Activated CD8-positive, alpha-beta memory T cell treated with anti-CD3 and anti-CD28 coated beads, Interleukin-2, amount 50 U/mL, for 48 hours (primary cell): ENCODE results near the gene CKLF.

Experiments
- DNase-seq: peaks from one replicate; pipeline ENCODE4 v3.0.0-alpha.2; 2020

The CKLF gene

GRCh38 chr16:66519482-66520373, 32.6 kb upstream of the CKLF start:
- DNase-seq: no peak

- DNase-seq: peak; percentile 57
Observed at GRCh38 chr16:66520406-66521170, 31.8 kb upstream of the CKLF start.

GRCh38 chr16:66521252-66521713, 31.1 kb upstream of the CKLF start:
- DNase-seq: peak; percentile 56

GRCh38 chr16:66521951-66522771, 30.2 kb upstream of the CKLF start:
- DNase-seq: peak; percentile 95

GRCh38 chr16:66522816-66523590, 29.4 kb upstream of the CKLF start:
- peak; percentile 53 for DNase-seq

- DNase-seq: peak; percentile 56
Observed at GRCh38 chr16:66523861-66524354, 28.5 kb upstream of the CKLF start.

- peak; percentile 60 for DNase-seq
Observed at GRCh38 chr16:66524601-66525164, 27.7 kb upstream of the CKLF start.

- DNase-seq: no peak
Observed at GRCh38 chr16:66525396-66526180, 26.8 kb upstream of the CKLF start.

- DNase-seq: no peak
Observed at GRCh38 chr16:66528294-66528693, 24.1 kb upstream of the CKLF start.

- DNase-seq: no peak
Observed at GRCh38 chr16:66529475-66529874, 22.9 kb upstream of the CKLF start.

- DNase-seq: no peak
Observed at GRCh38 chr16:66534376-66534799, 18.0 kb upstream of the CKLF start.

GRCh38 chr16:66536525-66536924, 15.9 kb upstream of the CKLF start:
- DNase-seq: no peak

GRCh38 chr16:66537236-66537635, 15.1 kb upstream of the CKLF start:
- no peak for DNase-seq

GRCh38 chr16:66538910-66539309, 13.5 kb upstream of the CKLF start:
- no peak for DNase-seq

- DNase-seq: no peak
Observed at GRCh38 chr16:66539623-66540469, 12.5 kb upstream of the CKLF start.

- DNase-seq: peak; percentile 30
Observed at GRCh38 chr16:66541388-66542355, 10.7 kb upstream of the CKLF start.

- DNase-seq: peak; percentile 32
Observed at GRCh38 chr16:66542396-66542795, 10.0 kb upstream of the CKLF start.

GRCh38 chr16:66543541-66543940, 8.8 kb upstream of the CKLF start:
- peak; percentile 43 for DNase-seq
